ENCODE measurements around the gene LCE3B. TPM values are rescaled to one million over a fixed set of nuclear protein-coding genes. Genes with fewer than 3 reads are reported as not detected.
"Not testable (repeated sequence)": the region's sequence is repeated elsewhere in the genome, so short reads cannot be mapped to it uniquely, and the experiment has no call there.

The LCE3B gene
- total RNA-seq, 4 donors from 2014 or later = not detected

DNA sequence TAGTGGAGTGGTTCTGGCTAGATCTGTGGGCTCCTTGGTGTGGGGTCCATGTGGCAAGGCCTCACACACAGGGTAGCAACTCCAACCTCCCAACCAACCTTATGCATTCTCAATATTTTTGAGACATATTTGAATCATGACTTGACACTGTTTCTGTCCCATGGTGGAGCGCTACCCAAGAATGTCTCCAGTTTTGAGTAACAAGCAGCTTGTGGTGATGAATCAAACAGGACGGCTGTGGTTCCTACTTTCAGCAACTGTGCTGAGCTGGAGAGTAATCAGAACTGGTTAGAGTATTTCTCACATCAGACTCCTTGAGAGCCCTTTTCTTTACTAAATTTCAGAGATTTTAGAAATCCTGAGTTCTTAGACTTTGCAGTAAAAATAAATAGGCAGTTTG lies 36.4 kb upstream of the LCE3B start:
- no peak for DNase-seq (ENCODE audit: extremely low spot score)
- 77% methylated on average over 2 of the region's 2 CpGs for WGBS
- Histone ChIP-seq H3K4me1 (no peaks in the 10 kb centered on the region), H3K4me3 (no peak overlapping the region), H3K9me3 (no peaks in the 10 kb centered on the region), H3K27me3 (peaks cover 0 to 20% (median 0%) of the 10 kb centered on the region in 4 donors), H3K27ac (replicated peaks in 1 of 4) (no peak overlapping the region), H3K36me3 (no peaks in the 10 kb centered on the region)
- TF ChIP-seq POLR2AphosphoS5 (IDR thresholded peaks at IDR 0.05) = no peak
- TF ChIP-seq POLR2A (IDR thresholded peaks at IDR 0.05; ENCODE audit: low read depth) = no peak
- TF ChIP-seq CTCF (IDR thresholded peaks at IDR 0.05) = no peak
- intact Hi-C loops (cut with DNase I) = loop anchor here (10.0 kb wide), 1 partner anchor 62 kb away; the partner anchor contains the start of genes CRCT1 and LCE5A

DNA sequence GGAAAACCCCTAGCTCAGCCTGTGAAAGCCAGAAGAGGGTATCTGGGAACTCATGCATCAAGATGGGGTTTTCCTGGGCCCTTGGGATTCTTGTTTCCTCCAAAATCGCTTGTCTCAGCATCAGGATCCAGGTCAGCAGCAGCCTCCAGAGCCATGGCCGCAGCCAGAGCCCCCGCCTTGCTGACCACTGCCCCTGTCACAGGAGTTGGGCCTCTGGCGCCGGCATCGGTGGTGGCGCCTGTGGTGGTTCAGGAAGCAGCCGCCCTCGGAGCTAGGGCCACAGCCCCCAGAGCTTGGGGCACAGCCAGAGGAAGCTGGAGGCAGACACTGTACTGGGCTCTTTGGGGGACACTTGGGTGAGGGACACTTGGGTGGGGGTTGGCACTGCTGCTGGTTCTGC lies 34.1 kb upstream of the LCE3B start:
- peaks cover 0 to 11% (median 0%) of the 10 kb centered on the region in 4 donors for H3K27me3 ChIP-seq
- not testable (repeated sequence) for H3K4me3 ChIP-seq; H3K36me3 ChIP-seq; H3K27ac ChIP-seq (replicated peaks in 1 of 4); DNase-seq (ENCODE audit: extremely low spot score); H3K9me3 ChIP-seq; H3K4me1 ChIP-seq
- WGBS = no CpG with 5 or more reads among the region's 9 CpGs
- intact Hi-C loops (cut with DNase I) = loop anchor here (10.0 kb wide), 1 partner anchor 65 kb away; the partner anchor contains the start of genes CRCT1 and LCE5A

DNA sequence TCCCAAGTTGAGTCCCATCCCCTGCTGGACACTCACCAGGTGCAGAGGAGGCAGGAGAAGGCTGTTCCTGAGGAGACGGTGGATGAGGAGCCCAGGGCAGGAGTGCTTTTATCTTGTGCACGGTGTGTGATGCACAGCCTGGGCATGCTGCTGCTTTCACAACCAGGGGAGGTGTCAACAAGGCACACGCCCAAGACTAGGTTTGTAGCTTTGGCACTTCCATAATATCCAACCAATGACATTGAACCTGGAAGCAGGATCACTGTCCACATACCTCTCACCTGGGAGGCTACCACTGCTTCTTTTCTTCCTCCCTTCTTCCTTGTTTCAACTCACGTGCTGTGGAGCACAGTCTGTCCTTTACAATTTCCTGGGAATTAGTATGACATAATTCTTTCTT lies 33.2 kb upstream of the LCE3B start, which contains the start of gene LCE3D:
LCE3D (minus strand) TSS at position 84 of the 400 bp plus-strand sequence. CDS start 580 bp downstream, outside the sequence.
- Histone ChIP-seq H3K27ac (replicated peaks in 1 of 4) (no peak within 1 kb of the TSS), H3K4me1 (no peaks in the 10 kb centered on the region), H3K4me3 (no peak within 1 kb of the TSS), H3K27me3 (peaks cover 0 to 11% (median 0%) of the 10 kb centered on the region in 4 donors), H3K9me3 (no peaks in the 10 kb centered on the region), H3K36me3 (no peaks in the 10 kb centered on the region)
- no peak for DNase-seq (ENCODE audit: extremely low spot score)
- TF ChIP-seq POLR2AphosphoS5 (IDR thresholded peaks at IDR 0.05) (no peak), CTCF (IDR thresholded peaks at IDR 0.05) (no peak), POLR2A (IDR thresholded peaks at IDR 0.05; ENCODE audit: low read depth) (no peak), EP300 (IDR thresholded peaks at IDR 0.05) (no peak)
- intact Hi-C loops (cut with DNase I) = no loop called here
- WGBS = 78% methylated on average over 4 of the region's 4 CpGs

GRCh38 chr1:152582647-152583046 lies 31.0 kb upstream of the LCE3B start:
- no peak for DNase-seq (ENCODE audit: extremely low spot score)
- no peak overlapping the region for H3K27ac ChIP-seq (replicated peaks in 1 of 4)
- no peaks in the 10 kb centered on the region for H3K4me1 ChIP-seq
- intact Hi-C loops (cut with DNase I) = no loop called here
- 75% methylated on average over 1 of the region's 1 CpG for WGBS
- H3K36me3 ChIP-seq = no peaks in the 10 kb centered on the region
- H3K9me3 ChIP-seq = no peaks in the 10 kb centered on the region
- TF ChIP-seq CTCF (IDR thresholded peaks at IDR 0.05) (no peak), POLR2AphosphoS5 (IDR thresholded peaks at IDR 0.05) (no peak), POLR2A (IDR thresholded peaks at IDR 0.05; ENCODE audit: low read depth) (no peak), EP300 (IDR thresholded peaks at IDR 0.05) (no peak)
- H3K27me3 ChIP-seq = peaks cover 0 to 11% (median 0%) of the 10 kb centered on the region in 4 donors
- H3K4me3 ChIP-seq = no peak overlapping the region

DNA sequence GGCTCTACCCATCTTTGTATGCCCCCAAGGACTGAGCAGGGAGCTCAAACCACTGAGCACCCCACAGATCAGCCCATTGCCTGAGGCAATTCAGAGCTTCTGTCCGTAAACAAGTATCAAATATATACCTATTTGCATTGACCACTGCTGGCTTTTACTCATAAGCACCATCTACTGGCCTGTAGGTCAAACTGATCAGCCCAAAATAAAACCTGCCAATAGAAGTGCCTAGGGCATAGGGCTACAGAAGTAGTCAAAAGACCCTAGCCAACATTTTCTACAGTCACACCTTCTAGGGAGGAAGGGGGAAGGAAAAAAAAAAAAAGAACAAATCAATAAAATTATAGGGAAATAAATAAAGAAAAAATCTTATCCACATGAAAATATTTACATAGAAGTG lies 28.0 kb upstream of the LCE3B start:
- Histone ChIP-seq H3K27ac (replicated peaks in 1 of 4) (no peak overlapping the region), H3K9me3 (no peaks in the 10 kb centered on the region), H3K27me3 (no peaks in the 10 kb centered on the region), H3K4me3 (no peak overlapping the region), H3K36me3 (no peaks in the 10 kb centered on the region), H3K4me1 (no peaks in the 10 kb centered on the region)
- DNase-seq (ENCODE audit: extremely low spot score) = no peak
- intact Hi-C loops (cut with DNase I) = no loop called here
- no CpG with 5 or more reads among the region's 1 CpG for WGBS
- TF ChIP-seq POLR2AphosphoS5 (IDR thresholded peaks at IDR 0.05) = no peak
- TF ChIP-seq POLR2A (IDR thresholded peaks at IDR 0.05; ENCODE audit: low read depth) = no peak
- no peak for TF ChIP-seq CTCF (IDR thresholded peaks at IDR 0.05)
- no peak for TF ChIP-seq EP300 (IDR thresholded peaks at IDR 0.05)
